PC-9 (cell line): ENCODE data around the gene BABAM1. TPM values are rescaled to one million over a fixed set of nuclear protein-coding genes. Genes with fewer than 3 reads are reported as not detected.

Source experiments
- BruUV-seq: library from RNA; stranded (reverse); fragments of 400-500 nt; replicated peaks from 2 replicates; lab custom pipeline; 2021; lab: Mats Ljungman, UMichigan
- CTCF ChIA-PET: fragments of 300-600 bp; sonication (Branson Sonifier 250); formaldehyde crosslinking; loops from one replicate; lab custom pipeline; 2022; ENCODE audit warnings: antibody characterized with exemption; lab: Charles Lee
- POLR2A ChIA-PET: fragments of 300-600 bp; sonication (Branson Sonifier 250); formaldehyde crosslinking; loops from one replicate; lab custom pipeline; 2022; ENCODE audit warnings: antibody characterized with exemption; ENCODE audit not compliant: unreplicated experiment; lab: Charles Lee
- DNase-seq, 2 experiments: peaks; one replicate each; pipeline versions ENCODE4 v3.0.0 to v3.0.0-alpha.2; 2015 to 2022; ENCODE audit warnings: mixed read lengths in 1 of 2
- H2AFZ ChIP-seq: fragments of 200-600 bp; sonication (generic); 2 replicates; pipeline ENCODE4 v1.8.1; 2017; ENCODE audit warnings: antibody characterized with exemption
- H3F3A ChIP-seq: fragments of 200-600 bp; sonication (generic); 2 replicates; pipeline ENCODE4 v1.8.1; 2017; ENCODE audit warnings: antibody characterized with exemption, mild to moderate bottlenecking, low read depth; ENCODE audit not compliant: insufficient read depth
- H3K27ac ChIP-seq: fragments of 200-600 bp; sonication (generic); 2 replicates; pipeline ENCODE4 v1.6.1; 2016; ENCODE audit warnings: mixed run types
- H3K27me3 ChIP-seq: fragments of 200-600 bp; sonication (generic); 2 replicates; pipeline ENCODE4 v1.6.1; 2016; ENCODE audit warnings: low read depth, mixed run types; ENCODE audit not compliant: insufficient read depth
- H3K36me3 ChIP-seq: fragments of 200-600 bp; sonication (generic); 2 replicates; pipeline ENCODE4 v1.6.1; 2016; ENCODE audit warnings: low read depth, mixed run types
- H3K4me1 ChIP-seq: fragments of 200-600 bp; sonication (generic); replicated peaks from 2 replicates; pipeline ENCODE4 v1.6.1; 2016; ENCODE audit warnings: mixed run types; ENCODE audit not compliant: insufficient read depth
- H3K4me2 ChIP-seq: fragments of 200-600 bp; sonication (generic); 2 replicates; pipeline ENCODE4 v1.6.1; 2017; ENCODE audit warnings: mixed run types
- H3K4me3 ChIP-seq: fragments of 200-600 bp; sonication (generic); 2 replicates; pipeline ENCODE4 v1.6.1; 2016; ENCODE audit warnings: mixed run types
- H3K79me2 ChIP-seq: fragments of 200-600 bp; sonication (generic); 2 replicates; pipeline ENCODE4 v1.6.1; 2017; ENCODE audit warnings: low read depth, mixed run types
- H3K9me2 ChIP-seq: fragments of 200-600 bp; sonication (generic); 2 replicates; pipeline ENCODE4 v1.8.1; 2017; ENCODE audit warnings: mild to moderate bottlenecking; ENCODE audit not compliant: insufficient read depth
- H3K9me3 ChIP-seq: fragments of 200-600 bp; sonication (generic); 2 replicates; pipeline ENCODE4 v1.8.1; 2016; ENCODE audit warnings: low read depth; ENCODE audit not compliant: insufficient read depth
- H4K20me1 ChIP-seq: fragments of 200-600 bp; sonication (generic); 2 replicates; pipeline ENCODE4 v1.8.1; 2017; ENCODE audit not compliant: insufficient read depth
- EZH2 ChIP-seq: fragments of 200-600 bp; sonication (generic); IDR thresholded peaks from 2 replicates; pipeline ENCODE4 v1.8.0; 2017; ENCODE audit warnings: antibody characterized with exemption, low read depth
- intact Hi-C: fragments of 100-400 bp; cut with micrococcal nuclease; formaldehyde crosslinking; loops from one replicate; pipeline ENCODE4 v1.10.0; 2022; ENCODE audit not compliant: unreplicated experiment
- total RNA-seq: library from RNA; stranded (reverse); gene quantifications from 2 replicates; pipeline ENCODE4 v1.2.3, GENCODE V29; 2021
- TF ChIP-seq, protein P1 (sequence below): fragments of 200-600 bp; sonication (generic); conservative IDR thresholded peaks from 2 replicates; pipeline ENCODE4 v1.6.1; 2017; ENCODE audit warnings: mixed run types, antibody characterized with exemption, mild to moderate bottlenecking, moderate library complexity

BABAM1 gene
- total RNA-seq, 1 experiment from 2014 or later, result 127 TPM

DNA sequence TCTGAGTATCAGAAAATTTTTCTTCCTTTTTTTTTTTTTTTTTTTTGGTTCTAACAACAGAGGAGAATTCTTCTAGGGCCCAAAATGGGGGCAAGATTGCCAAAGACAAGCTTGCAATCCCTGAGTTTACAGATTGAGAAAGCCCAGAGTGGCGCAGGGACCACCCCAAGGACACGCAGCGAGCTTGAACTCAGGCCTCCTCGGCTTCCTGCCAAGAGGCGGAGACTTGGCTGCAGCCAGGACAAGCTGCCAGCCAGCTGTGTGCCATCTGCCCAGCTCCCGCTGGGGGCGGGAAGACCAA is 37.9 kb downstream of the BABAM1 start:
- ChIA-PET CTCF (interaction anchor here (0.6 to 1.2 kb wide), 4 partner anchors 12 to 551 kb away, joined by 3 to 4 read pairs (median 3); no protein-coding TSS in a partner anchor), POLR2A (interaction anchor here (0.6 to 0.7 kb wide), 2 partner anchors 484 to 546 kb away, joined by 17 to 29 read pairs; no protein-coding TSS in a partner anchor)
- H3K9me3 ChIP-seq, result no peaks in the 10 kb centered on the region

DNA sequence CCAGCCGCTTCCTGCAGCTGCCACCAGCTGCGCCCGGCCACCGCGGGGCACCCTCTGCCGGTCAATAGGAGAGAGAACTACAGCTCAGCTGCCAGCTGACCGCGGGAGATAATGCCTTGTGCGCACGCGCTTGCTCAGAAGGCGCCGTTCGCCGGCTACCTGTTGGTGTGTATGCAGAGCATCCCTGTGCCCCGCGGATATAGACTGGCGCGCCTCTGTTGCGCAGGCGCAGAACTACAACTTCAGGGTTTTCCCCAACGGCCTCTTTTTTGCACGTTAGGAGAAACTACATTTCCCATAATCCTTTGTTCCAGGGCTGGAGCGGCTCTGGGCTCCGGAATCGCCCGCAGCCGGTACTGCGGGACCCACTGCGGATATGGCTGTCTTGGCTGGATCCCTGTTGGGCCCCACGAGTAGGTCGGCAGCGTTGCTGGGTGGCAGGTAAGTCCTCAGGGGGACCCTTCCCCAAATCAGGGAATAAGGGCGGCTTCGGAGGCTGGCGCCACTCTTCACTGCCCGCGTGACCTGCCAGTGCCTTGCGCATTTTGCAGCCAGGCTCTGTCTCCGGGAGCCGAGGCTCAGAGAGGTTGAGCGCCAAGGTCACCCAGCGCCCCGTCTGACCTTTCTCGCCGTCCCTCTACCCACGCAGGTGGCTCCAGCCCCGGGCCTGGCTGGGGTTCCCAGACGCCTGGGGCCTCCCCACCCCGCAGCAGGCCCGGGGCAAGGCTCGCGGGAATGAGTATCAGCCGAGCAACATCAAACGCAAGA is 38.5 kb downstream of the BABAM1 start, which contains the start of gene MRPL34:
MRPL34 (plus strand) TSS at position 356 of the 768 bp plus-strand sequence; CDS start at position 377, 21 bp downstream.
- Histone ChIP-seq H3F3A (peaks cover 23% of the 10 kb centered on the region), H3K27ac (peak within 1 kb of the TSS; percentile 30; the same call in 1 of the 2 replicates), H3K9me3 (no peaks in the 10 kb centered on the region), H3K9me2 (no peaks in the 10 kb centered on the region), H3K4me3 (peak within 1 kb of the TSS; percentile 78), H3K36me3 (no peaks in the 10 kb centered on the region), H3K27me3 (no peaks in the 10 kb centered on the region), H4K20me1 (no peaks in the 10 kb centered on the region), H3K4me2 (peak within 1 kb of the TSS; percentile 85), H3K4me1 (peaks cover 45% of the 10 kb centered on the region), H2AFZ (peak within 1 kb of the TSS; percentile 95), H3K79me2 (peaks cover 50% of the 10 kb centered on the region)
- no TSS peak for BruUV-seq
- ChIA-PET CTCF (interaction anchor here (0.6 to 1.2 kb wide), 4 partner anchors 13 to 550 kb away, joined by 3 to 4 read pairs (median 3); no protein-coding TSS in a partner anchor), POLR2A (interaction anchor here (0.6 to 0.7 kb wide), 2 partner anchors 484 to 545 kb away, joined by 17 to 29 read pairs; no protein-coding TSS in a partner anchor)
- intact Hi-C loops, result loop anchor here (1.0 to 10.0 kb wide), 4 partner anchors 21 to 627 kb away; partner anchors contain the start of genes CCDC124 and NWD1
- DNase-seq, result peak; percentile 99 to 100
- TF ChIP-seq EZH2, result no peak
- TF ChIP-seq, protein P1, sequence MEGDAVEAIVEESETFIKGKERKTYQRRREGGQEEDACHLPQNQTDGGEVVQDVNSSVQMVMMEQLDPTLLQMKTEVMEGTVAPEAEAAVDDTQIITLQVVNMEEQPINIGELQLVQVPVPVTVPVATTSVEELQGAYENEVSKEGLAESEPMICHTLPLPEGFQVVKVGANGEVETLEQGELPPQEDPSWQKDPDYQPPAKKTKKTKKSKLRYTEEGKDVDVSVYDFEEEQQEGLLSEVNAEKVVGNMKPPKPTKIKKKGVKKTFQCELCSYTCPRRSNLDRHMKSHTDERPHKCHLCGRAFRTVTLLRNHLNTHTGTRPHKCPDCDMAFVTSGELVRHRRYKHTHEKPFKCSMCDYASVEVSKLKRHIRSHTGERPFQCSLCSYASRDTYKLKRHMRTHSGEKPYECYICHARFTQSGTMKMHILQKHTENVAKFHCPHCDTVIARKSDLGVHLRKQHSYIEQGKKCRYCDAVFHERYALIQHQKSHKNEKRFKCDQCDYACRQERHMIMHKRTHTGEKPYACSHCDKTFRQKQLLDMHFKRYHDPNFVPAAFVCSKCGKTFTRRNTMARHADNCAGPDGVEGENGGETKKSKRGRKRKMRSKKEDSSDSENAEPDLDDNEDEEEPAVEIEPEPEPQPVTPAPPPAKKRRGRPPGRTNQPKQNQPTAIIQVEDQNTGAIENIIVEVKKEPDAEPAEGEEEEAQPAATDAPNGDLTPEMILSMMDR, result peak; percentile 78

More for the DNA sequence above, 37.9 kb downstream of the BABAM1 start:
- Histone ChIP-seq H3K27me3 (no peaks in the 10 kb centered on the region), H3K4me2 (peak overlapping the region; percentile 46), H3F3A (peaks cover 22% of the 10 kb centered on the region), H3K9me2 (no peaks in the 10 kb centered on the region), H4K20me1 (no peaks in the 10 kb centered on the region), H3K79me2 (peaks cover 50% of the 10 kb centered on the region), H2AFZ (no peak overlapping the region), H3K4me1 (peaks cover 39% of the 10 kb centered on the region), H3K4me3 (no peak overlapping the region), H3K27ac (no peak overlapping the region), H3K36me3 (no peaks in the 10 kb centered on the region)
- TF ChIP-seq EZH2, result no peak
- TF ChIP-seq, protein P1, result no peak
- intact Hi-C loops, result loop anchor here (1.0 to 10.0 kb wide), 4 partner anchors 21 to 627 kb away; partner anchors contain the start of genes CCDC124 and NWD1
- BruUV-seq, result no TSS peak
- DNase-seq, result no peak

DNA sequence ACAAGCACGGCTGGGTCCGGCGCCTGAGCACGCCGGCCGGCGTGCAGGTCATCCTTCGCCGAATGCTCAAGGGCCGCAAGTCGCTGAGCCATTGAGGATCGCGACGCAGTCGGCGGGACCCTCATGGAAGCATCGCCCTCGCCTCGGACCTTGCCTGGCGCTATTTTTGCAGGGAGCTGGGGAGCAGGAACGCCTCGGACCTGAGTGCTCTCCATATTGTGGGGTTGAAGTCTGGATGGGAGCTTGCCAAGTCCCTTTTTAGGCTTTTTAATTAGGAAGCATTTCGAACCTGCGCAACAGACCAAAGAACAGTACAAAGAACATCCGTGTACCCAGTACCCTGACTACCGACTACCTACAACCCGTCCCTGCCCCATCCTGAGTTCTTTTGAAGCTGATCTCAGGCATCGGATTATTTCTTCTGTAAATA is 39.1 kb downstream of the BABAM1 start:
- Histone ChIP-seq H3K4me2 (peak overlapping the region; percentile 85), H3K4me1 (peaks cover 51% of the 10 kb centered on the region), H3K9me3 (no peaks in the 10 kb centered on the region), H3K27ac (0 out of 2 replicates have a peak overlapping the region, but pooled peaks have one; percentile 30), H3K4me3 (peak overlapping the region; percentile 78), H3K27me3 (no peaks in the 10 kb centered on the region), H3F3A (peaks cover 29% of the 10 kb centered on the region), H2AFZ (peak overlapping the region; percentile 95), H4K20me1 (no peaks in the 10 kb centered on the region; the same call in 1 of the 2 replicates), H3K36me3 (no peaks in the 10 kb centered on the region), H3K9me2 (no peaks in the 10 kb centered on the region), H3K79me2 (peaks cover 53% of the 10 kb centered on the region)
- no peak for TF ChIP-seq EZH2
- TF ChIP-seq, protein P1, result no peak
- POLR2A ChIA-PET, result interaction anchor here (0.5 kb wide), 1 partner anchor 106 kb away, joined by 5 read pairs; no protein-coding TSS in a partner anchor
- intact Hi-C loops, result loop anchor here (5.0 to 10.0 kb wide), 2 partner anchors 591 to 626 kb away; partner anchors contain the start of genes CCDC124 and NWD1
- no peak for DNase-seq
- BruUV-seq, result no TSS peak
- CTCF ChIA-PET, result no interaction called here
